Thyroid gland (tissue), 4 donors: ENCODE results near the gene SHCBP1L.

Source experiments
- CTCF ChIP-seq, 6 experiments: fragments of 200-600 bp in 3 of 6; fragments of 450-650 bp in 3 of 6; sonication (generic) in 3 of 6; IDR thresholded peaks; one replicate each; pipeline ENCODE4 v1.5.1; 2016 to 2019; ENCODE audit warnings: antibody characterized with exemption in 6 of 6, mild to moderate bottlenecking in 2 of 6, inconsistent platforms in 1 of 6, moderate library complexity in 1 of 6
- POLR2A ChIP-seq, 2 donors: fragments of 450-650 bp; IDR thresholded peaks; one replicate each; pipeline ENCODE4 v1.6.1; 2017; ENCODE audit warnings: antibody characterized with exemption in 2 of 2, mild to moderate bottlenecking in 2 of 2, moderate library complexity in 1 of 2

- TF ChIP-seq POLR2A (IDR thresholded peaks at IDR 0.05) (no peak), CTCF (IDR thresholded peaks at IDR 0.05) (no peak)
These were observed 47.6 kb downstream of the SHCBP1L start for GRCh38 chr1:182905321-182905720.
